A673 (cell line): Measurements from ENCODE around the gene PRR33. TPM values are rescaled to one million over a fixed set of nuclear protein-coding genes. Genes with fewer than 3 reads are reported as not detected.

ENCODE experiments used
- BruUV-seq: library from RNA; stranded (reverse); fragments of 400-500 nt; replicated peaks from 2 replicates; lab custom pipeline; 2021; lab: Mats Ljungman, UMichigan
- CTCF ChIA-PET: fragments of 300-600 bp; sonication (Branson Sonifier 250); formaldehyde crosslinking; loops from one replicate; lab custom pipeline; 2022; ENCODE audit warnings: antibody characterized with exemption; lab: Charles Lee
- POLR2A ChIA-PET: fragments of 300-600 bp; sonication (Branson Sonifier 250); formaldehyde crosslinking; loops from one replicate; lab custom pipeline; 2022; ENCODE audit warnings: antibody characterized with exemption; ENCODE audit not compliant: low non-redundant PET; lab: Charles Lee
- DNase-seq: peaks from one replicate; pipeline ENCODE4 v3.0.0-alpha.2; 2015; ENCODE audit warnings: low spot score
- H3K27ac ChIP-seq: fragments of 200-600 bp; sonication (generic); 2 replicates; pipeline ENCODE4 v1.5.1; 2016; ENCODE audit warnings: mixed run types, low read depth, mild to moderate bottlenecking, mixed read lengths, antibody characterized with exemption, low read length; ENCODE audit not compliant: poor library complexity, severe bottlenecking
- H3K27me3 ChIP-seq: fragments of 200-600 bp; sonication (generic); replicated peaks from 2 replicates; pipeline ENCODE4 v1.6.1; 2017; ENCODE audit warnings: mixed run types, low read depth, mild to moderate bottlenecking, mixed read lengths, antibody characterized with exemption, low read length; ENCODE audit not compliant: insufficient read depth, poor library complexity
- H3K36me3 ChIP-seq: fragments of 200-600 bp; sonication (generic); 2 replicates; pipeline ENCODE4 v1.6.1; 2016; ENCODE audit warnings: mixed run types, mild to moderate bottlenecking, mixed read lengths, antibody characterized with exemption, low read length; ENCODE audit not compliant: insufficient read depth, poor library complexity, severe bottlenecking
- H3K4me1 ChIP-seq: fragments of 200-600 bp; sonication (generic); 2 replicates; pipeline ENCODE4 v1.6.1; 2017; ENCODE audit warnings: mixed run types, mild to moderate bottlenecking, mixed read lengths, antibody characterized with exemption, low read length; ENCODE audit not compliant: insufficient read depth, poor library complexity, severe bottlenecking
- H3K4me3 ChIP-seq: fragments of 200-600 bp; sonication (generic); 2 replicates; pipeline ENCODE4 v1.5.1; 2016; ENCODE audit warnings: low read depth, mixed run types, mild to moderate bottlenecking, mixed read lengths, low read length; ENCODE audit not compliant: poor library complexity, severe bottlenecking
- H3K9me3 ChIP-seq: fragments of 200-600 bp; sonication (generic); 2 replicates; pipeline ENCODE4 v1.6.1; 2016; ENCODE audit warnings: mixed run types, low read depth, mild to moderate bottlenecking, mixed read lengths, antibody characterized with exemption, low read length; ENCODE audit not compliant: poor library complexity, severe bottlenecking
- CTCF ChIP-seq: fragments of 300-800, 200-600 bp; sonication (generic); conservative IDR thresholded peaks from 2 replicates; pipeline ENCODE4 v1.5.1; 2017; ENCODE audit warnings: low read depth, mild to moderate bottlenecking, antibody characterized with exemption, low read length, moderate library complexity, mixed read lengths
- EZH2 ChIP-seq: fragments of 200-600 bp; sonication (generic); IDR thresholded peaks from 2 replicates; pipeline ENCODE4 v1.6.1; 2017; ENCODE audit warnings: borderline replicate concordance, low read depth, mild to moderate bottlenecking, mixed read lengths, antibody characterized with exemption, low read length; ENCODE audit not compliant: poor library complexity, severe bottlenecking
- intact Hi-C: fragments of 100-400 bp; cut with micrococcal nuclease; formaldehyde crosslinking; loops from one replicate; pipeline ENCODE4 v1.10.0; 2022; ENCODE audit not compliant: unreplicated experiment
- total RNA-seq: library from RNA; stranded (reverse); gene quantifications from 2 replicates; pipeline ENCODE4 v1.2.3, GENCODE V29; 2021

The PRR33 gene
- total RNA-seq, 1 experiment from 2014 or later, result not detected

DNA sequence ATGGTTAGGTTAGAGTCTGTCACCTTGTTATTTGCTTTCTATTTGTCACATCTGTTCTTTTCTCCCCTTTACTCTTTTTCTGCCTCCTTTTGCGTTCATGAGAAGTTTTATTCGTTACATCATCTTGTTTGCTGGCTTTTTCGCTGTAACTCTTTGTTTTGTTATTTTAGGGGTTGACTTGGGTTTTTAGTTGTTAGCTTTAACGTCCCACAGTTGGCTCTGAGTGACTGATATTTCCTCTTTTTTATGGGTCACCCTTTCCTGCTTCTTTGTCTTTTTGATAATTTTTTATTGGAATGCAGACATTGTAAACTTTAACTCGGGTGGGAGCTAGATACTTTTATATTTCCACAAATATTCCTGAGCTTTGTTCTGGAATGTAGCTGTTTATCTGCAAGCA lies 14.5 kb upstream of the PRR33 start:
- no peaks in the 10 kb centered on the region for H3K27me3 ChIP-seq
- no peak overlapping the region for H3K4me3 ChIP-seq
- CTCF ChIA-PET, result no interaction called here
- H3K4me1 ChIP-seq, result no peaks in the 10 kb centered on the region
- intact Hi-C loops, result no loop called here
- H3K27ac ChIP-seq, result no peak overlapping the region
- BruUV-seq, result no TSS peak
- TF ChIP-seq EZH2 (no peak), CTCF (no peak)
- POLR2A ChIA-PET, result no interaction called here
- no peak for DNase-seq
- no peaks in the 10 kb centered on the region for H3K9me3 ChIP-seq
- H3K36me3 ChIP-seq, result no peaks in the 10 kb centered on the region

DNA sequence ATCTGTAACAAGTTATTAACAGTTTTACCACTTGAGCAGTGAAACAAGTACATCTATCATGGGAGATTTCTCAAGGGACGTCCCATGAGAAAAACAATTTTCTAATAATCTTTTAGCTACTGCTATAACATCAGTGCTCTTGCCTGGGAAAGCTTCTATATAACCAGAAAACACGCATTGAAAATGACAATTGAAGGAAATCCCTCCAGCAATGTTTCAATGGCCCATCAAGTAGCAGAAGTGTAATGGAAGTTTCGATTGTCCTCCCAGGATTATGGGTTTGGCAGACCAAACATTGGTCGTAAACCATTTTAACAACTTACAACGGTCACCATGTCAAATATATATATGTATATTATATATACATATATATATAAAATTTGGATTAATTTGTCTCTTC lies 8.0 kb upstream of the PRR33 start:
- H3K9me3 ChIP-seq, result no peaks in the 10 kb centered on the region
- no peak overlapping the region for H3K4me3 ChIP-seq
- no peaks in the 10 kb centered on the region for H3K4me1 ChIP-seq
- TF ChIP-seq EZH2 (no peak), CTCF (no peak)
- ChIA-PET CTCF (no interaction called here), POLR2A (no interaction called here)
- H3K36me3 ChIP-seq, result no peaks in the 10 kb centered on the region
- no TSS peak for BruUV-seq
- intact Hi-C loops, result no loop called here
- H3K27ac ChIP-seq, result no peak overlapping the region
- DNase-seq, result no peak
- H3K27me3 ChIP-seq, result no peaks in the 10 kb centered on the region

DNA sequence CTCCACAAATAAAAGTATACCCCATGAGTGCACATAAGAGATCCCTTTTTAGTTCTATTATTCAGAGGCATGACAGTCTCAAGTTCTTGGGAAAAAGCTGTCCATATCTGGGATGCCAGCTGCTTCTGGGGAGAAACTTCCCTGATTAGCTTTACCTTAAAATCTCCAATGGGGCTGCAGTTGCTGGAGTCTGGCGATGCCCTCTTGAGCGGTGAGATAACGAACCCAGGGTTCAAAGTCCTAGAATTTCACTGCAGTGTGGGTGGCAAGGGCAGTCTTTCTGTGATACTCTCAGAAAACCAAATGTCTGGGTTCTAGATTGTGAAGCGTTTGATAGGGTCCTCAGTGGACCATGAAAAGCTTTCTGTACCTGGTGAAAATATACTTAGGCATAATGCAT lies 7.4 kb upstream of the PRR33 start:
- H3K36me3 ChIP-seq, result no peaks in the 10 kb centered on the region
- ChIA-PET CTCF (no interaction called here), POLR2A (no interaction called here)
- no peaks in the 10 kb centered on the region for H3K9me3 ChIP-seq
- no peaks in the 10 kb centered on the region for H3K27me3 ChIP-seq
- TF ChIP-seq EZH2, result no peak
- TF ChIP-seq CTCF, result no peak
- no peak for DNase-seq
- H3K4me1 ChIP-seq, result no peaks in the 10 kb centered on the region
- BruUV-seq, result no TSS peak
- H3K4me3 ChIP-seq, result no peak overlapping the region
- intact Hi-C loops, result no loop called here
- no peak overlapping the region for H3K27ac ChIP-seq
